HepG2 (cell line): ENCODE results near the gene MAP4K3. TPM values are rescaled to one million over a fixed set of nuclear protein-coding genes. Genes with fewer than 3 reads are reported as not detected.
A peak's percentile ranks its signal among the peaks of the same experiment; 100 is the strongest.

Experiments used
- DMTF1 ChIP-seq: sonication (generic); formaldehyde crosslinking; IDR thresholded peaks from 2 replicates; pipeline ENCODE4 v1.4.0; 2020; ENCODE audit warnings: mild to moderate bottlenecking, missing genetic modification reagents
- IRF1 ChIP-seq: sonication (generic); formaldehyde crosslinking; IDR thresholded peaks from 2 replicates; pipeline ENCODE4 v1.4.0; 2020; ENCODE audit warnings: low read depth, mild to moderate bottlenecking, missing genetic modification reagents
- JARID2 ChIP-seq: sonication (generic); formaldehyde crosslinking; IDR thresholded peaks from 2 replicates; pipeline ENCODE4 v1.8.1; 2023; ENCODE audit warnings: missing genetic modification reagents, inconsistent platforms; ENCODE audit not compliant: insufficient replicate concordance
- MED8 ChIP-seq: sonication (generic); formaldehyde crosslinking; IDR thresholded peaks from 2 replicates; pipeline ENCODE4 v1.8.1; 2023; ENCODE audit warnings: mild to moderate bottlenecking, missing genetic modification reagents; ENCODE audit not compliant: insufficient replicate concordance
- NFE2 ChIP-seq: sonication (generic); formaldehyde crosslinking; IDR thresholded peaks from 2 replicates; pipeline ENCODE4 v1.4.0; 2020; ENCODE audit warnings: missing genetic modification reagents
- PCBP1 ChIP-seq: fragments of 200-400 bp; formaldehyde crosslinking; IDR thresholded peaks from 2 replicates; pipeline ENCODE4 v1.6.1; 2017; ENCODE audit warnings: mild to moderate bottlenecking, low read depth, low read length, borderline replicate concordance
- POLR2A ChIP-seq, 2 experiments: IDR thresholded peaks; 2 replicates each; pipeline ENCODE4 v1.6.1; 2011; ENCODE audit warnings: low read depth in 2 of 2, low read length in 2 of 2, mild to moderate bottlenecking in 1 of 2, moderate library complexity in 1 of 2; ENCODE audit not compliant: insufficient read depth in 1 of 2
- RNF219 ChIP-seq: sonication (generic); formaldehyde crosslinking; IDR thresholded peaks from 2 replicates; pipeline ENCODE4 v1.5.0; 2020; ENCODE audit warnings: mild to moderate bottlenecking, missing genetic modification reagents
- SIX1 ChIP-seq: sonication (generic); formaldehyde crosslinking; IDR thresholded peaks from 2 replicates; pipeline ENCODE4 v1.4.0; 2020; ENCODE audit warnings: missing genetic modification reagents, borderline replicate concordance
- SMAD3 ChIP-seq: sonication (generic); formaldehyde crosslinking; IDR thresholded peaks from 2 replicates; pipeline ENCODE4 v1.4.0; 2020; ENCODE audit warnings: missing genetic modification reagents
- SUZ12 ChIP-seq: fragments of 150-350 bp; IDR thresholded peaks from 2 replicates; pipeline ENCODE4 v1.6.1; 2014; ENCODE audit warnings: low read depth, low read length
- SYNCRIP ChIP-seq: fragments of 200-400 bp; formaldehyde crosslinking; IDR thresholded peaks from 2 replicates; pipeline ENCODE4 v1.6.1; 2018; ENCODE audit warnings: mild to moderate bottlenecking, low read depth, low read length; ENCODE audit not compliant: insufficient read depth
- ZBTB14 ChIP-seq: sonication (generic); formaldehyde crosslinking; IDR thresholded peaks from 2 replicates; pipeline ENCODE4 v1.4.0; 2020; ENCODE audit warnings: missing genetic modification reagents
- ZFP36L2 ChIP-seq: sonication (generic); formaldehyde crosslinking; IDR thresholded peaks from 2 replicates; pipeline ENCODE4 v1.4.0; 2020; ENCODE audit warnings: missing genetic modification reagents
- ZNF34 ChIP-seq: sonication (generic); formaldehyde crosslinking; IDR thresholded peaks from 2 replicates; pipeline ENCODE4 v1.4.0; 2020; ENCODE audit warnings: mild to moderate bottlenecking, missing genetic modification reagents, borderline replicate concordance
- ZNF543 ChIP-seq: sonication (generic); formaldehyde crosslinking; IDR thresholded peaks from 2 replicates; pipeline ENCODE4 v1.4.0; 2020; ENCODE audit warnings: mild to moderate bottlenecking, missing genetic modification reagents
- ZNF724P ChIP-seq: sonication (generic); formaldehyde crosslinking; IDR thresholded peaks from 2 replicates; pipeline ENCODE4 v1.8.0; 2022; ENCODE audit warnings: missing genetic modification reagents, borderline replicate concordance
- polyA plus RNA-seq, 8 experiments: library from polyadenylated mRNA; depleted of rRNA in 3 of 8; stranded (reverse) in 7 of 8; unstranded in 1 of 8; fragments of >200 nt; fragmentation: Illumina TruSeq in 4 of 8; extraction: Trizol in 4 of 8; gene quantifications; 2 replicates each; pipeline versions ENCODE4 v1.2.1 to v1.2.3, GENCODE V29; 2011 to 2016; ENCODE audit warnings: low read depth in 4 of 8, missing spikeins in 1 of 8, mixed read lengths in 1 of 8; ENCODE audit not compliant: insufficient read depth in 1 of 8
- total RNA-seq, 5 experiments: library from RNA; depleted of rRNA; stranded (reverse); fragments of >200 nt; fragmentation: Illumina TruSeq; extraction: Trizol; gene quantifications; 2 replicates each; pipeline ENCODE4 v1.2.3, GENCODE V29; 2016; ENCODE audit warnings: low read depth in 1 of 5
- TF ChIP-seq, protein P1 (sequence below), 2 experiments: IDR thresholded peaks; 2 replicates each; pipeline ENCODE4 v1.6.1; 2011 to 2012; ENCODE audit warnings: low read length in 2 of 2, borderline replicate concordance in 1 of 2, low read depth in 1 of 2, mild to moderate bottlenecking in 1 of 2, moderate library complexity in 1 of 2

MAP4K3 gene
- total and polyA plus RNA-seq, 2 of the 13 experiments (the other 11 are each of a cell fraction or from before 2014, with no cell fraction given) = 45.9 to 53.2 TPM

GRCh38 chr2:39436592-39437521, at the start of gene MAP4K3 (continued):
- TF ChIP-seq, protein P1, sequence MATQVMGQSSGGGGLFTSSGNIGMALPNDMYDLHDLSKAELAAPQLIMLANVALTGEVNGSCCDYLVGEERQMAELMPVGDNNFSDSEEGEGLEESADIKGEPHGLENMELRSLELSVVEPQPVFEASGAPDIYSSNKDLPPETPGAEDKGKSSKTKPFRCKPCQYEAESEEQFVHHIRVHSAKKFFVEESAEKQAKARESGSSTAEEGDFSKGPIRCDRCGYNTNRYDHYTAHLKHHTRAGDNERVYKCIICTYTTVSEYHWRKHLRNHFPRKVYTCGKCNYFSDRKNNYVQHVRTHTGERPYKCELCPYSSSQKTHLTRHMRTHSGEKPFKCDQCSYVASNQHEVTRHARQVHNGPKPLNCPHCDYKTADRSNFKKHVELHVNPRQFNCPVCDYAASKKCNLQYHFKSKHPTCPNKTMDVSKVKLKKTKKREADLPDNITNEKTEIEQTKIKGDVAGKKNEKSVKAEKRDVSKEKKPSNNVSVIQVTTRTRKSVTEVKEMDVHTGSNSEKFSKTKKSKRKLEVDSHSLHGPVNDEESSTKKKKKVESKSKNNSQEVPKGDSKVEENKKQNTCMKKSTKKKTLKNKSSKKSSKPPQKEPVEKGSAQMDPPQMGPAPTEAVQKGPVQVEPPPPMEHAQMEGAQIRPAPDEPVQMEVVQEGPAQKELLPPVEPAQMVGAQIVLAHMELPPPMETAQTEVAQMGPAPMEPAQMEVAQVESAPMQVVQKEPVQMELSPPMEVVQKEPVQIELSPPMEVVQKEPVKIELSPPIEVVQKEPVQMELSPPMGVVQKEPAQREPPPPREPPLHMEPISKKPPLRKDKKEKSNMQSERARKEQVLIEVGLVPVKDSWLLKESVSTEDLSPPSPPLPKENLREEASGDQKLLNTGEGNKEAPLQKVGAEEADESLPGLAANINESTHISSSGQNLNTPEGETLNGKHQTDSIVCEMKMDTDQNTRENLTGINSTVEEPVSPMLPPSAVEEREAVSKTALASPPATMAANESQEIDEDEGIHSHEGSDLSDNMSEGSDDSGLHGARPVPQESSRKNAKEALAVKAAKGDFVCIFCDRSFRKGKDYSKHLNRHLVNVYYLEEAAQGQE (IDR thresholded peaks at IDR 0.05; ENCODE audit: borderline replicate concordance in 1 of 2, low read depth in 1 of 2, low read length in 2 of 2) = no peak; a peak in 1 of 4 replicates
- 0 out of 2 replicates have a peak, but pooled peaks have one; percentile 20 for TF ChIP-seq PCBP1
- no peak for TF ChIP-seq DMTF1 (CRISPR knock-in tag)
- no peak for TF ChIP-seq SIX1
- TF ChIP-seq ZNF34 = no peak
- no peak for TF ChIP-seq MED8 (CRISPR knock-in tag)
- TF ChIP-seq ZNF543 (CRISPR knock-in tag) = peak; percentile 56; the same call in 1 of the 2 replicates
- TF ChIP-seq SYNCRIP = no peak
- peak; percentile 97 for TF ChIP-seq ZBTB14 (CRISPR knock-in tag)
- TF ChIP-seq JARID2 = no peak
- no peak for TF ChIP-seq NFE2
- TF ChIP-seq ZNF724P (CRISPR knock-in tag) = no peak
- TF ChIP-seq SMAD3 (CRISPR knock-in tag) = no peak
- TF ChIP-seq ZFP36L2 = no peak
- no peak for TF ChIP-seq SUZ12
- peak; percentile 64 to 81 for TF ChIP-seq POLR2A (IDR thresholded peaks at IDR 0.05; ENCODE audit: insufficient read depth in 1 of 2, low read depth in 2 of 2, low read length in 2 of 2)
- TF ChIP-seq RNF219 (CRISPR knock-in tag) = no peak
- TF ChIP-seq IRF1 (CRISPR knock-in tag) = no peak
